ENCODE results near the gene MLNR. TPM values are rescaled to one million over a fixed set of nuclear protein-coding genes. Genes with fewer than 3 reads are reported as not detected.

The MLNR gene
- total RNA-seq, 1 experiment from 2014 or later, result not detected

DNA sequence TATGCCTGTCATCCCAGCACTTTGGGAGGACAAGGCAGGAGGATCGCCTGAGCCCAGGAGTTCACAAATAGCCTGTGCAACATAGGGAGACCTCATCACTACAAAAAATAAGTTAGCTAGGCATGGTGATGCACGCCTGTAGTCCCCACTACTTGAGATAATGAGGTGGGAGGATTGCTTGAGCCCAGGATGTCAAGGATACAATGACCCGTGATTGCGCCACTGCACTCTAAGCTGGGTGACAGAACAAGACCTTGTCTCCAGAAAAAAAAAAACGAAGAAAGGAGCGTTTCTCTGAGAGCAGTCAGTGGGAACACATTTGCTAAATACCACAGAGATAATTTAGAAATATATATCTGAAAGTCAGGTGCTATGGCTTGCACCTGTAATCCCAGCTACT is 39.4 kb downstream of the MLNR start:
- intact Hi-C loops (cut with micrococcal nuclease), result no loop called here
- DNase-seq, result no peak
- POLR2A ChIA-PET (ENCODE audit: unreplicated experiment), result no interaction called here
- Histone ChIP-seq H3K9me2 (replicated peaks; ENCODE audit: low read length) (no peaks in the 10 kb centered on the region), H3K9ac (ENCODE audit: low read length) (no peak overlapping the region), H3K9me3 (ENCODE audit: low read length) (no peaks in the 10 kb centered on the region), H2AFZ (ENCODE audit: low read length) (no peak overlapping the region), H3K27me3 (ENCODE audit: low read length) (no peaks in the 10 kb centered on the region), H3K4me3 (ENCODE audit: low read length) (no peak overlapping the region), H3K36me3 (ENCODE audit: low read depth, low read length) (peaks cover 8% of the 10 kb centered on the region; the same call in 1 of the 2 replicates), H3K4me2 (ENCODE audit: low read length) (no peak overlapping the region), H3K4me1 (ENCODE audit: insufficient read depth, low read length) (no peaks in the 10 kb centered on the region), H3K79me2 (ENCODE audit: low read length) (no peaks in the 10 kb centered on the region), H4K20me1 (ENCODE audit: low read length) (no peaks in the 10 kb centered on the region), H3K27ac (ENCODE audit: low read length) (no peak overlapping the region), H3F3A (ENCODE audit: low read length, unreplicated experiment) (no peaks in the 10 kb centered on the region)
- ATAC-seq, result no peak
- TF ChIP-seq EZH2 (IDR thresholded peaks at IDR 0.05; ENCODE audit: low read length, unreplicated experiment), result no peak
- TF ChIP-seq CTCF (conservative IDR thresholded peaks at IDR 0.05; ENCODE audit: low read depth, low read length), result no peak
- no peak for TF ChIP-seq EZH2phosphoT487 (IDR thresholded peaks at IDR 0.05; ENCODE audit: borderline replicate concordance, low read length)
- BruUV-seq (replicated peaks), result no TSS peak
- CTCF ChIA-PET, result no interaction called here

GRCh38 chr13:49262634-49263033 is 42.5 kb downstream of the MLNR start:
- no peak overlapping the region for H3K27ac ChIP-seq (ENCODE audit: low read length)
- no peaks in the 10 kb centered on the region for H3K27me3 ChIP-seq (ENCODE audit: low read length)
- DNase-seq, result no peak
- H4K20me1 ChIP-seq (ENCODE audit: low read length), result no peaks in the 10 kb centered on the region
- no peak overlapping the region for H3K4me3 ChIP-seq (ENCODE audit: low read length)
- peaks cover 8% of the 10 kb centered on the region; the same call in 1 of the 2 replicates for H3K36me3 ChIP-seq (ENCODE audit: low read depth, low read length)
- intact Hi-C loops (cut with micrococcal nuclease), result no loop called here
- ChIA-PET POLR2A (ENCODE audit: unreplicated experiment) (no interaction called here), CTCF (no interaction called here)
- no peak overlapping the region for H2AFZ ChIP-seq (ENCODE audit: low read length)
- no peaks in the 10 kb centered on the region for H3K79me2 ChIP-seq (ENCODE audit: low read length)
- no peak for TF ChIP-seq CTCF (conservative IDR thresholded peaks at IDR 0.05; ENCODE audit: low read depth, low read length)
- no TSS peak for BruUV-seq (replicated peaks)
- H3K4me2 ChIP-seq (ENCODE audit: low read length), result no peak overlapping the region
- ATAC-seq, result no peak
- H3K9ac ChIP-seq (ENCODE audit: low read length), result no peak overlapping the region
- no peaks in the 10 kb centered on the region for H3K9me2 ChIP-seq (replicated peaks; ENCODE audit: low read length)
- H3K9me3 ChIP-seq (ENCODE audit: low read length), result no peaks in the 10 kb centered on the region
- H3K4me1 ChIP-seq (ENCODE audit: insufficient read depth, low read length), result no peaks in the 10 kb centered on the region
- H3F3A ChIP-seq (ENCODE audit: low read length, unreplicated experiment), result no peaks in the 10 kb centered on the region

GRCh38 chr13:49265822-49266221 is 45.7 kb downstream of the MLNR start:
- Histone ChIP-seq H4K20me1 (ENCODE audit: low read length) (no peaks in the 10 kb centered on the region), H3K4me1 (ENCODE audit: insufficient read depth, low read length) (no peaks in the 10 kb centered on the region), H3K4me2 (ENCODE audit: low read length) (no peak overlapping the region), H3K9me3 (ENCODE audit: low read length) (no peaks in the 10 kb centered on the region), H3K27ac (ENCODE audit: low read length) (no peak overlapping the region), H3K79me2 (ENCODE audit: low read length) (no peaks in the 10 kb centered on the region), H3K36me3 (ENCODE audit: low read depth, low read length) (0 out of 2 replicates have a peak, but pooled peaks cover under 1% of the 10 kb centered on the region), H3K9me2 (replicated peaks; ENCODE audit: low read length) (no peaks in the 10 kb centered on the region), H3K9ac (ENCODE audit: low read length) (no peak overlapping the region), H3F3A (ENCODE audit: low read length, unreplicated experiment) (no peaks in the 10 kb centered on the region), H3K27me3 (ENCODE audit: low read length) (no peaks in the 10 kb centered on the region), H3K4me3 (ENCODE audit: low read length) (no peak overlapping the region), H2AFZ (ENCODE audit: low read length) (no peak overlapping the region)
- ChIA-PET POLR2A (ENCODE audit: unreplicated experiment) (no interaction called here), CTCF (no interaction called here)
- no TSS peak for BruUV-seq (replicated peaks)
- ATAC-seq (no peak), DNase-seq (no peak)
- intact Hi-C loops (cut with micrococcal nuclease), result no loop called here
- TF ChIP-seq EZH2 (IDR thresholded peaks at IDR 0.05; ENCODE audit: low read length, unreplicated experiment) (no peak), CTCF (conservative IDR thresholded peaks at IDR 0.05; ENCODE audit: low read depth, low read length) (no peak)
